Keratinocyte (primary cell): ENCODE measurements around the gene C17orf113. TPM values are rescaled to one million over a fixed set of nuclear protein-coding genes. Genes with fewer than 3 reads are reported as not detected.
"Not testable (repeated sequence)": the region's sequence is repeated elsewhere in the genome, so short reads cannot be mapped to it uniquely, and the experiment has no call there.

Experiments used
- DNase-seq: peaks from one replicate; pipeline ENCODE4 v3.0.0-alpha.2; 2011; ENCODE audit warnings: low read depth, missing footprints, low spot score
- FAIRE-seq: peaks from 2 replicates; lab custom pipeline; 2011; peaks lifted over from hg19 to GRCh38; lab: Jason Lieb, UNC
- H2AFZ ChIP-seq: 2 replicates; pipeline ENCODE4 v1.6.0; 2012; ENCODE audit warnings: low read length, control low read depth, inconsistent platforms; ENCODE audit not compliant: control insufficient read depth
- H3K27ac ChIP-seq: 2 replicates; pipeline ENCODE4 v1.5.1; 2011; ENCODE audit warnings: low read length; ENCODE audit not compliant: control insufficient read depth, insufficient read depth
- H3K27me3 ChIP-seq: 3 replicates; pipeline ENCODE4 v1.6.0; 2011; ENCODE audit warnings: low read length; ENCODE audit not compliant: control insufficient read depth, insufficient read depth; ENCODE audit errors: extremely low read depth
- H3K36me3 ChIP-seq, 2 experiments: 2 replicates in 1 of 2; 3 replicates in 1 of 2; pipeline ENCODE4 v1.5.1; 2011; ENCODE audit warnings: low read length in 2 of 2, mild to moderate bottlenecking in 1 of 2; ENCODE audit not compliant: control insufficient read depth in 2 of 2, insufficient read depth in 2 of 2; ENCODE audit errors: extremely low read depth in 1 of 2
- H3K4me1 ChIP-seq: 3 replicates; pipeline ENCODE4 v1.5.1; 2011; ENCODE audit warnings: low read length; ENCODE audit not compliant: control insufficient read depth, insufficient read depth; ENCODE audit errors: extremely low read depth
- H3K4me2 ChIP-seq: 3 replicates; pipeline ENCODE4 v1.6.0; 2011; ENCODE audit warnings: low read depth, low read length; ENCODE audit not compliant: control insufficient read depth, insufficient read depth; ENCODE audit errors: extremely low read depth
- H3K4me3 ChIP-seq, 3 experiments: fragments of 200-600 bp in 1 of 3; sonication (generic) in 1 of 3; 2 replicates in 2 of 3; 3 replicates in 1 of 3; pipeline ENCODE4 v1.5.1; 2011 to 2016; ENCODE audit warnings: low read length in 3 of 3, mild to moderate bottlenecking in 3 of 3, control low read depth in 2 of 3, inconsistent platforms in 1 of 3, low read depth in 1 of 3, mixed read lengths in 1 of 3, mixed run types in 1 of 3, moderate library complexity in 1 of 3; ENCODE audit not compliant: control insufficient read depth in 2 of 3, insufficient read depth in 2 of 3; ENCODE audit errors: extremely low read depth in 1 of 3
- H3K79me2 ChIP-seq: 2 replicates; pipeline ENCODE4 v1.6.0; 2012; ENCODE audit warnings: low read length; ENCODE audit not compliant: control insufficient read depth, insufficient read depth
- H3K9ac ChIP-seq: 3 replicates; pipeline ENCODE4 v1.6.0; 2011; ENCODE audit warnings: low read length; ENCODE audit not compliant: control insufficient read depth, insufficient read depth; ENCODE audit errors: extremely low read depth
- H3K9me1 ChIP-seq: 3 replicates; pipeline ENCODE4 v1.6.0; 2011; ENCODE audit warnings: low read length; ENCODE audit not compliant: control insufficient read depth, insufficient read depth; ENCODE audit errors: extremely low read depth
- H3K9me3 ChIP-seq: 2 replicates; pipeline ENCODE4 v1.5.1; 2012; ENCODE audit warnings: low read depth, low read length; ENCODE audit not compliant: control insufficient read depth
- H4K20me1 ChIP-seq: 3 replicates; pipeline ENCODE4 v1.6.0; 2011; ENCODE audit warnings: low read length; ENCODE audit not compliant: control insufficient read depth, insufficient read depth; ENCODE audit errors: extremely low read depth
- CTCF ChIP-seq, 3 experiments: IDR thresholded peaks in 1 of 3; conservative IDR thresholded peaks in 1 of 3; optimal IDR thresholded peaks in 1 of 3; 2 replicates in 2 of 3; 3 replicates in 1 of 3; pipeline versions ENCODE3 to v1.5.1; 2011; ENCODE audit warnings: low read length in 3 of 3, mild to moderate bottlenecking in 3 of 3, moderate library complexity in 2 of 3, control low read depth in 1 of 3, inconsistent platforms in 1 of 3; ENCODE audit not compliant: insufficient read depth in 2 of 3; ENCODE audit errors: extremely low read depth in 1 of 3
- EZH2 ChIP-seq: IDR thresholded peaks from one replicate; pipeline ENCODE4 v1.6.1; 2012; ENCODE audit warnings: inconsistent platforms, mild to moderate bottlenecking, low read length, moderate library complexity
- dilution Hi-C: fragments of 300-500 bp; cut with MboI; formaldehyde crosslinking; loops from one replicate; pipeline ENCODE4 v1.7.0; 2020; ENCODE audit warnings: low sequenced_read_pairs; ENCODE audit not compliant: extremely low pct_ligation_motif_present
- polyA plus RNA-seq, 5 experiments: library from polyadenylated mRNA; depleted of rRNA in 3 of 5; stranded (reverse) in 3 of 5; stranded (forward) in 1 of 5; unstranded in 1 of 5; fragments of >200 nt; gene quantifications; 1 replicate in 1 of 5; 2 replicates in 3 of 5; 3 replicates in 1 of 5; pipeline versions ENCODE4 v1.2.1 to v1.2.3, GENCODE V29; 2011 to 2012; ENCODE audit warnings: missing spikeins in 2 of 5, low read depth in 1 of 5, low replicate concordance in 1 of 5

The C17orf113 gene
- polyA plus RNA-seq, 1 donor (not counting 4 experiments of a cell fraction or from before 2014, with no cell fraction given): 0.12 TPM

- H3K4me2 ChIP-seq, H3K9me1 ChIP-seq, H3K9ac ChIP-seq, H3K27me3 ChIP-seq, H3K4me3 ChIP-seq, FAIRE-seq, H3K9me3 ChIP-seq, DNase-seq, dilution Hi-C loops, H3K27ac ChIP-seq, H4K20me1 ChIP-seq, H2AFZ ChIP-seq: not testable (repeated sequence)
- Histone ChIP-seq H3K79me2 (peaks cover 91% of the 10 kb centered on the region), H3K4me1 (peaks cover 40% of the 10 kb centered on the region), H3K36me3 (peaks cover 2 to 14% of the 10 kb centered on the region in 2 experiments)
Observed at GRCh38 chr17:42012363-42012762, 38.0 kb downstream of the C17orf113 start.

GRCh38 chr17:42010898-42011516 lies 39.4 kb downstream of the C17orf113 start:
- Histone ChIP-seq H3K9me1 (no peaks in the 10 kb centered on the region), H2AFZ (no peak overlapping the region), H3K4me2 (peak overlapping the region; percentile 49), H3K27me3 (no peaks in the 10 kb centered on the region), H3K4me1 (peaks cover 40% of the 10 kb centered on the region), H3K79me2 (peaks cover 92% of the 10 kb centered on the region), H3K36me3 (peaks cover 2 to 14% of the 10 kb centered on the region in 2 experiments), H3K27ac (peak overlapping the region; percentile 58), H3K9me3 (no peaks in the 10 kb centered on the region), H3K9ac (no peak overlapping the region), H4K20me1 (no peaks in the 10 kb centered on the region), H3K4me3 (no peak overlapping the region)
- no peak for DNase-seq
- FAIRE-seq: no peak
- dilution Hi-C loops: no loop called here
- TF ChIP-seq EZH2 (no peak), CTCF (optimal IDR thresholded peaks at IDR 0.05 in 1 of 3, IDR thresholded peaks at IDR 0.05 in 1 of 3, conservative IDR thresholded peaks at IDR 0.05 in 1 of 3; ENCODE audit: extremely low read depth in 1 of 3, insufficient read depth in 2 of 3, low read length in 3 of 3) (no peak)

GRCh38 chr17:42010266-42010680 lies 40.1 kb downstream of the C17orf113 start:
- Histone ChIP-seq H3K4me3 (peak overlapping the region in 1 of 3 experiments; percentile 12), H3K4me1 (peaks cover 35% of the 10 kb centered on the region), H3K4me2 (peak overlapping the region; percentile 49), H3K79me2 (peaks cover 92% of the 10 kb centered on the region), H3K9ac (peak overlapping the region; percentile 0), H3K27ac (peak overlapping the region; percentile 58), H3K36me3 (peaks cover 2 to 14% of the 10 kb centered on the region in 2 experiments)
- FAIRE-seq, H2AFZ ChIP-seq, H3K9me1 ChIP-seq, dilution Hi-C loops, DNase-seq, H3K27me3 ChIP-seq, H4K20me1 ChIP-seq, H3K9me3 ChIP-seq: not testable (repeated sequence)
